SK-N-SH treated with all-trans-retinoic acid at 6 μM for 48 hours (cell line): ENCODE results near the gene MR1.

ENCODE experiments used
- RARB ChIP-seq: fragments of 250-450 bp; sonication (Bioruptor Pico); IDR thresholded peaks from 2 replicates; pipeline ENCODE4 v1.8.0; 2021; ENCODE audit warnings: mild to moderate bottlenecking, moderate library complexity
- ZNF70 ChIP-seq: fragments of 450-650 bp; formaldehyde crosslinking; IDR thresholded peaks from 2 replicates; pipeline ENCODE4 v1.5.0; 2020; ENCODE audit warnings: mild to moderate bottlenecking, moderate library complexity
- TF ChIP-seq, protein P1 (sequence below): fragments of 250-450 bp; sonication (Bioruptor Pico); IDR thresholded peaks from 2 replicates; pipeline ENCODE4 v1.5.1; 2020; ENCODE audit warnings: low read depth, mild to moderate bottlenecking, moderate library complexity
- TF ChIP-seq, protein P2 (sequence below): fragments of 250-450 bp; sonication (Bioruptor Pico); IDR thresholded peaks from 2 replicates; pipeline ENCODE4 v1.8.0; 2021; ENCODE audit warnings: low read depth, mild to moderate bottlenecking, moderate library complexity, borderline replicate concordance

- TF ChIP-seq RARB (CRISPR knock-in tag) (no peak), ZNF70 (CRISPR knock-in tag) (no peak)
- TF ChIP-seq, protein P1, sequence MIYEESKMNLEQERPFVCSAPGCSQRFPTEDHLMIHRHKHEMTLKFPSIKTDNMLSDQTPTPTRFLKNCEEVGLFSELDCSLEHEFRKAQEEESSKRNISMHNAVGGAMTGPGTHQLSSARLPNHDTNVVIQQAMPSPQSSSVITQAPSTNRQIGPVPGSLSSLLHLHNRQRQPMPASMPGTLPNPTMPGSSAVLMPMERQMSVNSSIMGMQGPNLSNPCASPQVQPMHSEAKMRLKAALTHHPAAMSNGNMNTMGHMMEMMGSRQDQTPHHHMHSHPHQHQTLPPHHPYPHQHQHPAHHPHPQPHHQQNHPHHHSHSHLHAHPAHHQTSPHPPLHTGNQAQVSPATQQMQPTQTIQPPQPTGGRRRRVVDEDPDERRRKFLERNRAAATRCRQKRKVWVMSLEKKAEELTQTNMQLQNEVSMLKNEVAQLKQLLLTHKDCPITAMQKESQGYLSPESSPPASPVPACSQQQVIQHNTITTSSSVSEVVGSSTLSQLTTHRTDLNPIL (CRISPR knock-in tag): no peak
- TF ChIP-seq, protein P2, sequence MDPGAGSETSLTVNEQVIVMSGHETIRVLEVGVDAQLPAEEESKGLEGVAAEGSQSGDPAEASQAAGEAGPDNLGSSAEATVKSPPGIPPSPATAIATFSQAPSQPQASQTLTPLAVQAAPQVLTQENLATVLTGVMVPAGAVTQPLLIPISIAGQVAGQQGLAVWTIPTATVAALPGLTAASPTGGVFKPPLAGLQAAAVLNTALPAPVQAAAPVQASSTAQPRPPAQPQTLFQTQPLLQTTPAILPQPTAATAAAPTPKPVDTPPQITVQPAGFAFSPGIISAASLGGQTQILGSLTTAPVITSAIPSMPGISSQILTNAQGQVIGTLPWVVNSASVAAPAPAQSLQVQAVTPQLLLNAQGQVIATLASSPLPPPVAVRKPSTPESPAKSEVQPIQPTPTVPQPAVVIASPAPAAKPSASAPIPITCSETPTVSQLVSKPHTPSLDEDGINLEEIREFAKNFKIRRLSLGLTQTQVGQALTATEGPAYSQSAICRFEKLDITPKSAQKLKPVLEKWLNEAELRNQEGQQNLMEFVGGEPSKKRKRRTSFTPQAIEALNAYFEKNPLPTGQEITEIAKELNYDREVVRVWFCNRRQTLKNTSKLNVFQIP: no peak
Measured at GRCh38 chr1:181038399-181038873, 4.7 kb downstream of the MR1 start.
